Airway epithelial cell (primary cell): ENCODE measurements around the gene MPP7. TPM values are rescaled to one million over a fixed set of nuclear protein-coding genes. Genes with fewer than 3 reads are reported as not detected.

ENCODE experiments used
- total RNA-seq: library from RNA; depleted of rRNA; stranded (reverse); fragments of >200 nt; gene quantifications from 2 replicates; pipeline ENCODE4 v1.2.3, GENCODE V29; 2015

The MPP7 gene
- total RNA-seq, result 10.3 and 12.1 TPM in 2 replicates

GRCh38 chr10:28302638-28303488 is at the start of gene MPP7:
Gene MPP7, minus strand, starts transcription at chr10:28303064. Its CDS starts 64,460 bp downstream, at chr10:28238604.

Other genes with a start within 250 kb of the MPP7 start
- gene WAC, start 230.1 kb upstream of the MPP7 start, total RNA-seq, result 24.6 and 45.0 TPM in 2 replicates